HCT116 (cell line): Measurements from ENCODE around the gene FOXP1. TPM values are rescaled to one million over a fixed set of nuclear protein-coding genes. Genes with fewer than 3 reads are reported as not detected.

Experiments
- ATAC-seq: fragments of 200-7000 bp; cut with Tn5 transposase; 2 replicates; pipeline ENCODE4 v1.9.1; 2020; ENCODE audit warnings: mild to moderate bottlenecking, moderate library complexity
- BruUV-seq: library from RNA; stranded (reverse); fragments of 400-500 nt; replicated peaks from 2 replicates; lab custom pipeline; 2021; lab: Mats Ljungman, UMichigan
- CTCF ChIA-PET: fragments of 300-600 bp; sonication (Branson Sonifier 250); formaldehyde crosslinking; loops from one replicate; lab custom pipeline; 2021; ENCODE audit warnings: antibody characterized with exemption; lab: Charles Lee
- POLR2A ChIA-PET: fragments of 300-600, 350-600 bp; sonication (Branson Sonifier 250); formaldehyde crosslinking; loops from one replicate; lab custom pipeline; 2021; ENCODE audit warnings: antibody characterized with exemption; lab: Charles Lee
- RAD21 ChIA-PET, 2 experiments: fragments of 300-600 bp; sonication (Branson Sonifier 250); formaldehyde crosslinking; loops; one replicate each; lab custom pipeline; 2023; ENCODE audit warnings: low total read pairs in 2 of 2; ENCODE audit not compliant: uncharacterized antibody in 2 of 2, unreplicated experiment in 2 of 2, low non-redundant PET in 1 of 2; lab: Charles Lee
- DNase-seq: peaks from one replicate; pipeline ENCODE4 v3.0.0-alpha.2; 2010; ENCODE audit warnings: low read depth, low spot score
- H2AFZ ChIP-seq: fragments of 200-600 bp; shearing (Covaris generic), sonication (generic); 2 replicates; pipeline ENCODE4 v1.6.1; 2017; ENCODE audit warnings: low read depth, mixed run types, mixed read lengths, antibody characterized with exemption, low read length; ENCODE audit not compliant: poor library complexity, severe bottlenecking
- H3K27ac ChIP-seq: 2 replicates; pipeline ENCODE4 v1.5.1; 2012; ENCODE audit warnings: low read depth, low read length
- H3K27me3 ChIP-seq: fragments of 200-600 bp; sonication (generic); 2 replicates; pipeline ENCODE4 v1.6.1; 2016; ENCODE audit warnings: mixed run types, low read length, mixed read lengths; ENCODE audit not compliant: insufficient read depth
- H3K36me3 ChIP-seq, 2 experiments: fragments of 200-500 bp in 1 of 2; fragments of 200-600 bp in 1 of 2; sonication (Bioruptor generic) in 1 of 2; sonication (generic) in 1 of 2; 2 replicates each; pipeline versions ENCODE4 v1.5.1 to v1.6.1; 2014 to 2016; ENCODE audit warnings: low read length in 2 of 2, inconsistent platforms in 1 of 2, mixed read lengths in 1 of 2, mixed run types in 1 of 2; ENCODE audit not compliant: insufficient read depth in 2 of 2, control insufficient read depth in 1 of 2
- H3K4me1 ChIP-seq, 2 experiments: fragments of 200-600 bp in 1 of 2; sonication (generic) in 1 of 2; 2 replicates each; pipeline versions ENCODE4 v1.5.1 to v1.6.1; 2012 to 2017; ENCODE audit warnings: low read length in 2 of 2, inconsistent platforms in 1 of 2, mild to moderate bottlenecking in 1 of 2, mixed read lengths in 1 of 2, mixed run types in 1 of 2, moderate library complexity in 1 of 2; ENCODE audit not compliant: insufficient read depth in 2 of 2, control insufficient read depth in 1 of 2
- H3K4me2 ChIP-seq: fragments of 200-600 bp; sonication (generic); 2 replicates; pipeline ENCODE4 v1.6.1; 2017; ENCODE audit warnings: mixed run types, low read length, mixed read lengths
- H3K4me3 ChIP-seq, 2 experiments: fragments of 200-600 bp in 1 of 2; sonication (generic) in 1 of 2; replicated peaks in 1 of 2; 2 replicates each; pipeline ENCODE4 v1.5.1; 2011 to 2016; ENCODE audit warnings: low read length in 2 of 2, control low read depth in 1 of 2, low read depth in 1 of 2, mild to moderate bottlenecking in 1 of 2, mixed read lengths in 1 of 2, mixed run types in 1 of 2
- H3K79me2 ChIP-seq: fragments of 200-600 bp; sonication (generic); 2 replicates; pipeline ENCODE4 v1.6.1; 2017; ENCODE audit warnings: mild to moderate bottlenecking, mixed run types, low read length, moderate library complexity, mixed read lengths; ENCODE audit not compliant: insufficient read depth
- H3K9ac ChIP-seq: fragments of 200-600 bp; sonication (generic); 2 replicates; pipeline ENCODE4 v1.6.1; 2016; ENCODE audit warnings: low read length, mixed read lengths
- H3K9me2 ChIP-seq: fragments of 200-600 bp; sonication (generic), shearing (Covaris generic); 2 replicates; pipeline ENCODE4 v1.6.1; 2017; ENCODE audit warnings: mixed run types, mild to moderate bottlenecking, moderate library complexity; ENCODE audit not compliant: insufficient read depth
- H3K9me3 ChIP-seq, 2 experiments: fragments of 200-500 bp in 1 of 2; fragments of 200-600 bp in 1 of 2; sonication (Bioruptor generic) in 1 of 2; sonication (generic) in 1 of 2; 2 replicates each; pipeline ENCODE4 v1.6.1; 2014 to 2017; ENCODE audit warnings: low read length in 2 of 2, mixed read lengths in 2 of 2, inconsistent platforms in 1 of 2, low read depth in 1 of 2, mild to moderate bottlenecking in 1 of 2, mixed run types in 1 of 2, moderate library complexity in 1 of 2; ENCODE audit not compliant: control insufficient read depth in 1 of 2, insufficient read depth in 1 of 2
- H4K20me1 ChIP-seq: fragments of 200-600 bp; sonication (generic), shearing (Covaris generic); 2 replicates; pipeline ENCODE4 v1.6.1; 2017; ENCODE audit warnings: mixed run types, mild to moderate bottlenecking, moderate library complexity; ENCODE audit not compliant: insufficient read depth
- CEBPB ChIP-seq: IDR thresholded peaks from 2 replicates; pipeline ENCODE4 v1.6.1; 2012; ENCODE audit warnings: low read depth
- ELF1 ChIP-seq: IDR thresholded peaks from 2 replicates; pipeline ENCODE4 v1.6.1; 2012; ENCODE audit warnings: low read depth, borderline replicate concordance
- FOSL1 ChIP-seq: IDR thresholded peaks from 2 replicates; pipeline ENCODE4 v1.6.1; 2012; ENCODE audit warnings: low read depth
- POLR2A ChIP-seq: IDR thresholded peaks from 2 replicates; pipeline ENCODE4 v1.7.0; 2011; ENCODE audit warnings: borderline replicate concordance; ENCODE audit not compliant: insufficient read depth, insufficient read length; ENCODE audit errors: extremely low read depth
- POLR2AphosphoS5 ChIP-seq: IDR thresholded peaks from 2 replicates; pipeline ENCODE4 v1.6.1; 2011; ENCODE audit warnings: mild to moderate bottlenecking, low read depth, low read length, moderate library complexity
- SIN3A ChIP-seq: IDR thresholded peaks from 2 replicates; pipeline ENCODE4 v1.6.1; 2012; ENCODE audit warnings: low read depth
- ZFX ChIP-seq: fragments of 450-650 bp; IDR thresholded peaks from 2 replicates; pipeline ENCODE4 v1.6.1; 2017
- ZNF274 ChIP-seq: fragments of 200-500 bp; sonication (Bioruptor generic); IDR thresholded peaks from 2 replicates; pipeline ENCODE4 v1.6.1; 2014; ENCODE audit warnings: mild to moderate bottlenecking, low read depth, low read length, inconsistent platforms
- intact Hi-C: fragments of 100-400 bp; cut with micrococcal nuclease; formaldehyde crosslinking; loops from 2 replicates; pipeline ENCODE4 v1.10.0; 2022
- total RNA-seq: library from RNA; stranded (reverse); gene quantifications from one replicate; pipeline ENCODE4 v1.2.1, GENCODE V29; 2021; ENCODE audit not compliant: unreplicated experiment
- TF ChIP-seq, protein P1 (sequence below): IDR thresholded peaks from 2 replicates; pipeline ENCODE4 v1.6.1; 2012; ENCODE audit warnings: low read depth

The FOXP1 gene
- total RNA-seq, 1 experiment from 2014 or later, result 11.4 TPM

DNA sequence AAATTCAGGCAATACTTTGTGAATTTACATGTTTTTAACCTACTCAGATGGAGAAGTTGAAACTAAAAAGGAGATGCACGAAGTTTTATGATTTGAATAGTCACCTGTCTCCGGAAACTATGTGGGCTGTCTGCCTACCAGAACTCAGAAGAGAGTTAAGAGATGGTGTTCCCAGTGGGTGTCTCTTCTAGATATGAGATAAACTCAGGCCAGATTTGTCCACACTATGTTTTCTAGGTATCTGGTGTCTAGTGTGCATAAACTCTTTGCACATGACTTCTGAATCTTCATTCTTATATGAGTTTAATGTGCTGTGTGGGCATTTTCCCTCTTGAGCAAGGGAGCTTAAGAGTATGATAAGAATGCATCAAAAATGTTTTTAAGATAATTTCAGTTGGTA is 222.8 kb downstream of the FOXP1 start (continued):
- TF ChIP-seq POLR2A (no peak), FOSL1 (no peak), ZFX (no peak), SIN3A (no peak), ELF1 (no peak), POLR2AphosphoS5 (no peak)

DNA sequence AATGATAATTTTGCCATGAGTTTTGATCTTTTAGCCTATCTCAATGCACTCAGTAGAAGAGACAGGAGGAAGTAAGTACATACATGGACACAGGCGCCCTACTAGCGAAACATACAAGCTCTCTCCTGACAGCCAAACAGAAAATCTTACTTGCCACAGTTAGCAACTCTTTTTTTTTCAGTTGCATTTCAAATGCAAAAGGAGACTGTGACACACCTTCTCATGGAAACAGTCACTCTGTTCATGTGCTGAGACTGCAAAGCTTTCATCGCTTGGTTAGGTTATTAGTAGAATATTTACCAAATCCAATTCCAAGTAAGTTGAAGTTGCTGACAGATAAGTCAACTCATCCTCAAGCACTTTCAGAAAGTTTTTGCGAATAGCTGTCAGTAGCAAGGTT is 223.3 kb downstream of the FOXP1 start:
- Histone ChIP-seq H3K9ac (no peak overlapping the region), H4K20me1 (no peaks in the 10 kb centered on the region), H3K4me2 (no peak overlapping the region), H3K4me1 (no peaks in the 10 kb centered on the region), H3K9me2 (no peaks in the 10 kb centered on the region), H3K9me3 (no peaks in the 10 kb centered on the region), H3K36me3 (no peaks in the 10 kb centered on the region), H2AFZ (no peak overlapping the region), H3K27me3 (no peaks in the 10 kb centered on the region), H3K79me2 (no peaks in the 10 kb centered on the region), H3K27ac (no peak overlapping the region), H3K4me3 (no peak overlapping the region)
- ChIA-PET RAD21 (no interaction called here), POLR2A (no interaction called here), CTCF (no interaction called here)
- no peak for TF ChIP-seq CEBPB
- TF ChIP-seq, protein P1, sequence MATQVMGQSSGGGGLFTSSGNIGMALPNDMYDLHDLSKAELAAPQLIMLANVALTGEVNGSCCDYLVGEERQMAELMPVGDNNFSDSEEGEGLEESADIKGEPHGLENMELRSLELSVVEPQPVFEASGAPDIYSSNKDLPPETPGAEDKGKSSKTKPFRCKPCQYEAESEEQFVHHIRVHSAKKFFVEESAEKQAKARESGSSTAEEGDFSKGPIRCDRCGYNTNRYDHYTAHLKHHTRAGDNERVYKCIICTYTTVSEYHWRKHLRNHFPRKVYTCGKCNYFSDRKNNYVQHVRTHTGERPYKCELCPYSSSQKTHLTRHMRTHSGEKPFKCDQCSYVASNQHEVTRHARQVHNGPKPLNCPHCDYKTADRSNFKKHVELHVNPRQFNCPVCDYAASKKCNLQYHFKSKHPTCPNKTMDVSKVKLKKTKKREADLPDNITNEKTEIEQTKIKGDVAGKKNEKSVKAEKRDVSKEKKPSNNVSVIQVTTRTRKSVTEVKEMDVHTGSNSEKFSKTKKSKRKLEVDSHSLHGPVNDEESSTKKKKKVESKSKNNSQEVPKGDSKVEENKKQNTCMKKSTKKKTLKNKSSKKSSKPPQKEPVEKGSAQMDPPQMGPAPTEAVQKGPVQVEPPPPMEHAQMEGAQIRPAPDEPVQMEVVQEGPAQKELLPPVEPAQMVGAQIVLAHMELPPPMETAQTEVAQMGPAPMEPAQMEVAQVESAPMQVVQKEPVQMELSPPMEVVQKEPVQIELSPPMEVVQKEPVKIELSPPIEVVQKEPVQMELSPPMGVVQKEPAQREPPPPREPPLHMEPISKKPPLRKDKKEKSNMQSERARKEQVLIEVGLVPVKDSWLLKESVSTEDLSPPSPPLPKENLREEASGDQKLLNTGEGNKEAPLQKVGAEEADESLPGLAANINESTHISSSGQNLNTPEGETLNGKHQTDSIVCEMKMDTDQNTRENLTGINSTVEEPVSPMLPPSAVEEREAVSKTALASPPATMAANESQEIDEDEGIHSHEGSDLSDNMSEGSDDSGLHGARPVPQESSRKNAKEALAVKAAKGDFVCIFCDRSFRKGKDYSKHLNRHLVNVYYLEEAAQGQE, result no peak
- no peak for TF ChIP-seq POLR2A
- no peak for TF ChIP-seq ZNF274
- TF ChIP-seq SIN3A, result no peak
- intact Hi-C loops, result no loop called here
- no TSS peak for BruUV-seq
- ATAC-seq, result no peak
- no peak for DNase-seq
